HepG2 (cell line): ENCODE results near the gene PTPRD. TPM values are rescaled to one million over a fixed set of nuclear protein-coding genes. Genes with fewer than 3 reads are reported as not detected.

Experiments used
- ATAC-seq: fragments of 200-7000 bp; cut with Tn5 transposase; 3 replicates; pipeline ENCODE4 v1.9.1; 2020; ENCODE audit warnings: mild to moderate bottlenecking, moderate library complexity
- BruUV-seq: library from RNA; stranded (reverse); fragments of 400-500 nt; replicated peaks from 2 replicates; lab custom pipeline; 2021; lab: Mats Ljungman, UMichigan
- CTCF ChIA-PET: fragments of 300-600 bp; formaldehyde crosslinking; extraction: SDS; loops from one replicate; lab custom pipeline; 2021; ENCODE audit warnings: low total read pairs, inconsistent platforms, low intra/inter-chr PET ratio; lab: Yijun Ruan, JAX
- POLR2A ChIA-PET: fragments of 350-600 bp; sonication (Branson Sonifier 250); formaldehyde crosslinking; loops from one replicate; lab custom pipeline; 2020; ENCODE audit warnings: antibody characterized with exemption, inconsistent platforms; lab: Yijun Ruan, JAX
- DNase-seq: peaks from one replicate; pipeline ENCODE4 v3.0.0-alpha.2; 2015; ENCODE audit warnings: low spot score
- FAIRE-seq: peaks from 3 replicates; lab custom pipeline; 2011; peaks lifted over from hg19 to GRCh38; lab: Jason Lieb, UNC
- H2AFZ ChIP-seq: one replicate; pipeline ENCODE4 v1.6.1; 2011; ENCODE audit warnings: low read length, inconsistent platforms
- H3K27ac ChIP-seq: fragments of 300-600 bp; 3 replicates; pipeline ENCODE4 v1.8.0; 2011; ENCODE audit warnings: mixed run types, mild to moderate bottlenecking, mixed read lengths, low read length, inconsistent platforms; ENCODE audit not compliant: insufficient read depth; ENCODE audit errors: extremely low read length
- H3K27me3 ChIP-seq, 2 experiments: fragments of 200-600 bp in 1 of 2; 2 replicates in 1 of 2; 3 replicates in 1 of 2; pipeline versions ENCODE4 v1.6.0 to v1.8.0; 2011; ENCODE audit warnings: low read length in 2 of 2, mild to moderate bottlenecking in 2 of 2, moderate library complexity in 2 of 2, inconsistent platforms in 1 of 2; ENCODE audit not compliant: insufficient read depth in 2 of 2, control insufficient read depth in 1 of 2
- H3K36me3 ChIP-seq, 2 experiments: fragments of 200-600 bp in 1 of 2; replicated peaks in 1 of 2; 2 replicates in 1 of 2; 3 replicates in 1 of 2; pipeline versions ENCODE4 v1.5.1 to v1.8.0; 2011; ENCODE audit warnings: low read length in 2 of 2, inconsistent platforms in 1 of 2; ENCODE audit not compliant: insufficient read depth in 2 of 2, control insufficient read depth in 1 of 2
- H3K4me1 ChIP-seq: 2 replicates; pipeline ENCODE4 v1.5.1; 2012; ENCODE audit warnings: low read length, inconsistent platforms; ENCODE audit not compliant: insufficient read depth
- H3K4me2 ChIP-seq: 2 replicates; pipeline ENCODE4 v1.6.0; 2011; ENCODE audit warnings: low read depth, low read length, inconsistent platforms
- H3K4me3 ChIP-seq, 3 experiments: fragments of 200-600 bp in 1 of 3; sonication (generic), shearing (Covaris generic) in 1 of 3; replicated peaks in 1 of 3; 2 replicates each; pipeline ENCODE4 v1.5.1; 2011 to 2016; ENCODE audit warnings: low read length in 3 of 3, inconsistent platforms in 2 of 3, low read depth in 2 of 3, mild to moderate bottlenecking in 2 of 3, control low read depth in 1 of 3, mixed read lengths in 1 of 3; ENCODE audit not compliant: insufficient read depth in 1 of 3
- H3K79me2 ChIP-seq: one replicate; pipeline ENCODE4 v1.6.1; 2011; ENCODE audit warnings: low read length, inconsistent platforms; ENCODE audit not compliant: insufficient read depth
- H3K9ac ChIP-seq: 2 replicates; pipeline ENCODE4 v1.6.0; 2011; ENCODE audit warnings: mild to moderate bottlenecking, low read depth, low read length, inconsistent platforms; ENCODE audit not compliant: insufficient read depth
- H3K9me3 ChIP-seq: 2 replicates; pipeline ENCODE4 v1.5.1; 2012; ENCODE audit warnings: mild to moderate bottlenecking, low read length
- H4K20me1 ChIP-seq: 2 replicates; pipeline ENCODE4 v1.6.0; 2011; ENCODE audit warnings: inconsistent platforms, mild to moderate bottlenecking, low read length, moderate library complexity; ENCODE audit not compliant: insufficient read depth
- SATB2 ChIP-seq: sonication (generic); formaldehyde crosslinking; IDR thresholded peaks from 2 replicates; pipeline ENCODE4 v1.5.0; 2020; ENCODE audit warnings: missing genetic modification reagents
- SIN3A ChIP-seq: IDR thresholded peaks from 2 replicates; pipeline ENCODE4 v1.6.1; 2011; ENCODE audit warnings: low read depth, mild to moderate bottlenecking, control low read depth, low read length, borderline replicate concordance
- ZNF354B ChIP-seq: sonication (generic); formaldehyde crosslinking; IDR thresholded peaks from 2 replicates; pipeline ENCODE4 v1.8.0; 2022; ENCODE audit warnings: mild to moderate bottlenecking, missing genetic modification reagents
- WGBS: methylation state at CpG from one replicate; pipeline ENCODE4 v1.1.6; 2017; ENCODE audit warnings: low lambda C conversion rate; 5-methylcytosine and 5-hydroxymethylcytosine counted together
- in situ Hi-C: cut with HindIII; loops from 2 replicates; pipeline ENCODE4 v1.10.0; 2017; ENCODE audit warnings: low pct_unique_long_range_greater_than_20kb; ENCODE audit not compliant: extremely low pct_ligation_motif_present
- intact Hi-C: fragments of 100-400 bp; cut with micrococcal nuclease; formaldehyde crosslinking; loops from one replicate; pipeline ENCODE4 v1.10.0; 2022; ENCODE audit not compliant: unreplicated experiment
- polyA plus RNA-seq, 8 experiments: library from polyadenylated mRNA; depleted of rRNA in 3 of 8; stranded (reverse) in 7 of 8; unstranded in 1 of 8; fragments of >200 nt; fragmentation: Illumina TruSeq in 4 of 8; extraction: Trizol in 4 of 8; gene quantifications; 2 replicates each; pipeline versions ENCODE4 v1.2.1 to v1.2.3, GENCODE V29; 2011 to 2016; ENCODE audit warnings: low read depth in 4 of 8, missing spikeins in 1 of 8, mixed read lengths in 1 of 8; ENCODE audit not compliant: insufficient read depth in 1 of 8
- total RNA-seq, 5 experiments: library from RNA; depleted of rRNA; stranded (reverse); fragments of >200 nt; fragmentation: Illumina TruSeq; extraction: Trizol; gene quantifications; 2 replicates each; pipeline ENCODE4 v1.2.3, GENCODE V29; 2016; ENCODE audit warnings: low read depth in 1 of 5
- TF ChIP-seq, protein P1 (sequence below): sonication (generic); formaldehyde crosslinking; IDR thresholded peaks from 2 replicates; pipeline ENCODE4 v1.4.0; 2020; ENCODE audit warnings: missing genetic modification reagents
- TF ChIP-seq, protein P2 (sequence below): sonication (generic); formaldehyde crosslinking; IDR thresholded peaks from 2 replicates; pipeline ENCODE4 v1.8.1; 2022; ENCODE audit warnings: mild to moderate bottlenecking, missing genetic modification reagents
- TF ChIP-seq, protein P3 (sequence below): sonication (generic); formaldehyde crosslinking; IDR thresholded peaks from 2 replicates; pipeline ENCODE4 v1.8.1; 2022; ENCODE audit warnings: low read depth, mild to moderate bottlenecking, missing genetic modification reagents
- TF ChIP-seq, protein P4 (sequence below): sonication (generic); formaldehyde crosslinking; IDR thresholded peaks from 2 replicates; pipeline ENCODE4 v1.5.0; 2020; ENCODE audit warnings: mild to moderate bottlenecking, low read depth, missing genetic modification reagents, borderline replicate concordance

The PTPRD gene
- total and polyA plus RNA-seq, 2 of the 13 experiments (the other 11 are each of a cell fraction or from before 2014, with no cell fraction given): 0.05 TPM; not detected in 1

DNA sequence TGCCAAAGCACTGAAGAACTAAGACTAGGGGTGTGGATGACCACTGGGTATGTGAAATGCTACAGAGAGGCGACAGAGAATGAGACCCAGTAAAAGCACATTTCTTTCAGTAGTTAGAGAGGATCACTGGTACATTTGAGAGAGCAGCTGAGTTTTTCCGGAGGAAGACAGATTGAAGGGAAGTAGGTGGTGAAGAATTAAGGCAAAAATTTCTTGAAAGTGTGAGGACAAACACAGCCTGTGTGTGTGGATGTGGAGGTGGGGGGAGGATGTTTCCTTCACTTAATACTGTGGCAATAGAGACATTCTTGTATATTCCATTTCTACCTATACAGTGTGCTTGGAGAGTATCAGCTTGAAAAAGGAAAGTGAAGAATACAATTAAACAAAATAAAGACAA is 1942.1 kb downstream of the PTPRD start (continued):
- TF ChIP-seq, protein P1, sequence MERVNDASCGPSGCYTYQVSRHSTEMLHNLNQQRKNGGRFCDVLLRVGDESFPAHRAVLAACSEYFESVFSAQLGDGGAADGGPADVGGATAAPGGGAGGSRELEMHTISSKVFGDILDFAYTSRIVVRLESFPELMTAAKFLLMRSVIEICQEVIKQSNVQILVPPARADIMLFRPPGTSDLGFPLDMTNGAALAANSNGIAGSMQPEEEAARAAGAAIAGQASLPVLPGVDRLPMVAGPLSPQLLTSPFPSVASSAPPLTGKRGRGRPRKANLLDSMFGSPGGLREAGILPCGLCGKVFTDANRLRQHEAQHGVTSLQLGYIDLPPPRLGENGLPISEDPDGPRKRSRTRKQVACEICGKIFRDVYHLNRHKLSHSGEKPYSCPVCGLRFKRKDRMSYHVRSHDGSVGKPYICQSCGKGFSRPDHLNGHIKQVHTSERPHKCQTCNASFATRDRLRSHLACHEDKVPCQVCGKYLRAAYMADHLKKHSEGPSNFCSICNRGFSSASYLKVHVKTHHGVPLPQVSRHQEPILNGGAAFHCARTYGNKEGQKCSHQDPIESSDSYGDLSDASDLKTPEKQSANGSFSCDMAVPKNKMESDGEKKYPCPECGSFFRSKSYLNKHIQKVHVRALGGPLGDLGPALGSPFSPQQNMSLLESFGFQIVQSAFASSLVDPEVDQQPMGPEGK (CRISPR knock-in tag): no peak
- TF ChIP-seq SATB2 (CRISPR knock-in tag) (no peak), SIN3A (no peak), ZNF354B (CRISPR knock-in tag) (no peak)
- TF ChIP-seq, protein P2, sequence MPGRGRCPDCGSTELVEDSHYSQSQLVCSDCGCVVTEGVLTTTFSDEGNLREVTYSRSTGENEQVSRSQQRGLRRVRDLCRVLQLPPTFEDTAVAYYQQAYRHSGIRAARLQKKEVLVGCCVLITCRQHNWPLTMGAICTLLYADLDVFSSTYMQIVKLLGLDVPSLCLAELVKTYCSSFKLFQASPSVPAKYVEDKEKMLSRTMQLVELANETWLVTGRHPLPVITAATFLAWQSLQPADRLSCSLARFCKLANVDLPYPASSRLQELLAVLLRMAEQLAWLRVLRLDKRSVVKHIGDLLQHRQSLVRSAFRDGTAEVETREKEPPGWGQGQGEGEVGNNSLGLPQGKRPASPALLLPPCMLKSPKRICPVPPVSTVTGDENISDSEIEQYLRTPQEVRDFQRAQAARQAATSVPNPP: no peak

DNA sequence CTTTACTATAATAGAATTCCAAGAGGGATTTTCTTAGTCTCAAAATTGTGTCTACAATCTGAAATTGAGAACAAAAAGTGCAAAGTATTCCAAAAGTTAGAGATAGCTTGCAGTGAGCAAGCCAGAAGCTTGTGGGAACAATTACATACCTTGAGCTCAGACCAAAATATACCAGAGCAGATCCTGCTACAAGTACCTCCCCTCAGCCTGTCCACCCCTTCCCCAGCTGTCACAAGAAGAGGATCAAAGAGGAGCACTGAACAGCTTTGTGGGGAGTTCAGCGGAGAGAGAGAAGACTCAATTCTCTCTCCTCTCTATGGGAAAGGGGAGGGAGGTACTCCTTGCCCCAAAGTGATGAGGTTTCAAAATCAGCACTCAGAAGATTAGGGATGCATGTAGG is 1944.1 kb downstream of the PTPRD start:
- no TSS peak for BruUV-seq
- ChIA-PET CTCF (no interaction called here), POLR2A (no interaction called here)
- Histone ChIP-seq H3K36me3 (no peaks in the 10 kb centered on the region), H3K27me3 (no peaks in the 10 kb centered on the region), H3K4me2 (no peak overlapping the region), H4K20me1 (no peaks in the 10 kb centered on the region), H3K79me2 (no peaks in the 10 kb centered on the region), H3K4me1 (no peaks in the 10 kb centered on the region), H2AFZ (no peak overlapping the region), H3K9ac (no peak overlapping the region), H3K9me3 (no peaks in the 10 kb centered on the region), H3K27ac (no peak overlapping the region), H3K4me3 (no peak overlapping the region)
- intact Hi-C loops (no loop called here), in situ Hi-C loops (no loop called here)
- 0% methylated on average over 1 of the region's 1 CpG for WGBS
- no peak for DNase-seq
- no peak for ATAC-seq
- FAIRE-seq: no peak
- TF ChIP-seq, protein P3, sequence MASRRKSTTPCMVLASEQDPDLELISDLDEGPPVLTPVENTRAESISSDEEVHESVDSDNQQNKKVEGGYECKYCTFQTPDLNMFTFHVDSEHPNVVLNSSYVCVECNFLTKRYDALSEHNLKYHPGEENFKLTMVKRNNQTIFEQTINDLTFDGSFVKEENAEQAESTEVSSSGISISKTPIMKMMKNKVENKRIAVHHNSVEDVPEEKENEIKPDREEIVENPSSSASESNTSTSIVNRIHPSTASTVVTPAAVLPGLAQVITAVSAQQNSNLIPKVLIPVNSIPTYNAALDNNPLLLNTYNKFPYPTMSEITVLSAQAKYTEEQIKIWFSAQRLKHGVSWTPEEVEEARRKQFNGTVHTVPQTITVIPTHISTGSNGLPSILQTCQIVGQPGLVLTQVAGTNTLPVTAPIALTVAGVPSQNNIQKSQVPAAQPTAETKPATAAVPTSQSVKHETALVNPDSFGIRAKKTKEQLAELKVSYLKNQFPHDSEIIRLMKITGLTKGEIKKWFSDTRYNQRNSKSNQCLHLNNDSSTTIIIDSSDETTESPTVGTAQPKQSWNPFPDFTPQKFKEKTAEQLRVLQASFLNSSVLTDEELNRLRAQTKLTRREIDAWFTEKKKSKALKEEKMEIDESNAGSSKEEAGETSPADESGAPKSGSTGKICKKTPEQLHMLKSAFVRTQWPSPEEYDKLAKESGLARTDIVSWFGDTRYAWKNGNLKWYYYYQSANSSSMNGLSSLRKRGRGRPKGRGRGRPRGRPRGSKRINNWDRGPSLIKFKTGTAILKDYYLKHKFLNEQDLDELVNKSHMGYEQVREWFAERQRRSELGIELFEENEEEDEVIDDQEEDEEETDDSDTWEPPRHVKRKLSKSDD (CRISPR knock-in tag): no peak
- TF ChIP-seq, protein P4, sequence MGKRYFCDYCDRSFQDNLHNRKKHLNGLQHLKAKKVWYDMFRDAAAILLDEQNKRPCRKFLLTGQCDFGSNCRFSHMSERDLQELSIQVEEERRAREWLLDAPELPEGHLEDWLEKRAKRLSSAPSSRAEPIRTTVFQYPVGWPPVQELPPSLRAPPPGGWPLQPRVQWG (CRISPR knock-in tag): no peak
